Measurements from ENCODE around the gene KLF6. TPM values are rescaled to one million over a fixed set of nuclear protein-coding genes. Genes with fewer than 3 reads are reported as not detected.

KLF6 gene
- total RNA-seq, 1 donor from 2014 or later, result 242 TPM

GRCh38 chr10:3779158-3779741, 5.8 kb downstream of the KLF6 start:
- Histone ChIP-seq H3K9me3 (no peaks in the 10 kb centered on the region), H3K4me1 (peaks cover 71% of the 10 kb centered on the region), H3K36me3 (peaks cover 76% of the 10 kb centered on the region), H3K27me3 (ENCODE audit: low read depth) (no peaks in the 10 kb centered on the region), H3K27ac (peak overlapping the region; percentile 100), H3K4me3 (peak overlapping the region; percentile 90)
- intact Hi-C loops (cut with DNase I), result no loop called here
- DNase-seq, result no peak
- no peak for ATAC-seq
- no peak for TF ChIP-seq CTCF (IDR thresholded peaks at IDR 0.05)

- Histone ChIP-seq H3K4me1 (peaks cover 71% of the 10 kb centered on the region), H3K9me3 (no peaks in the 10 kb centered on the region), H3K36me3 (peaks cover 77% of the 10 kb centered on the region), H3K4me3 (peak overlapping the region; percentile 90), H3K27ac (peak overlapping the region; percentile 100), H3K27me3 (ENCODE audit: low read depth) (no peaks in the 10 kb centered on the region)
- DNase-seq (no peak), ATAC-seq (no peak)
- intact Hi-C loops (cut with DNase I), result no loop called here
- no peak for TF ChIP-seq CTCF (IDR thresholded peaks at IDR 0.05)
Observed at GRCh38 chr10:3778692-3779157, 6.3 kb downstream of the KLF6 start.

- Histone ChIP-seq H3K4me3 (peak overlapping the region; percentile 90), H3K27me3 (ENCODE audit: low read depth) (no peaks in the 10 kb centered on the region), H3K9me3 (no peaks in the 10 kb centered on the region), H3K27ac (peak overlapping the region; percentile 100), H3K36me3 (peaks cover 77% of the 10 kb centered on the region), H3K4me1 (peaks cover 71% of the 10 kb centered on the region)
- intact Hi-C loops (cut with DNase I), result no loop called here
- DNase-seq (no peak), ATAC-seq (no peak)
- no peak for TF ChIP-seq CTCF (IDR thresholded peaks at IDR 0.05)
Observed at GRCh38 chr10:3777981-3778691, 6.9 kb downstream of the KLF6 start.

GRCh38 chr10:3776796-3777571, 8.0 kb downstream of the KLF6 start:
- Histone ChIP-seq H3K27ac (peak overlapping the region; percentile 100), H3K4me3 (peak overlapping the region; percentile 29), H3K9me3 (no peaks in the 10 kb centered on the region), H3K36me3 (peaks cover 74% of the 10 kb centered on the region), H3K4me1 (peaks cover 68% of the 10 kb centered on the region), H3K27me3 (ENCODE audit: low read depth) (no peaks in the 10 kb centered on the region)
- intact Hi-C loops (cut with DNase I), result no loop called here
- peak; percentile 7 to 24 for ATAC-seq
- TF ChIP-seq CTCF (IDR thresholded peaks at IDR 0.05), result no peak
- no peak for DNase-seq

GRCh38 chr10:3775696-3776551, 9.1 kb downstream of the KLF6 start:
- peak; percentile 19 to 43 for ATAC-seq
- TF ChIP-seq CTCF (IDR thresholded peaks at IDR 0.05), result no peak
- H3K9me3 ChIP-seq, result no peaks in the 10 kb centered on the region
- no peaks in the 10 kb centered on the region for H3K27me3 ChIP-seq (ENCODE audit: low read depth)
- H3K4me1 ChIP-seq, result peaks cover 58% of the 10 kb centered on the region
- H3K4me3 ChIP-seq, result no peak overlapping the region
- peaks cover 63% of the 10 kb centered on the region for H3K36me3 ChIP-seq
- DNase-seq, result no peak
- peak overlapping the region; percentile 100 for H3K27ac ChIP-seq
- intact Hi-C loops (cut with DNase I), result no loop called here
